GM23338 (cell line): ENCODE results near the gene SRGAP2B. TPM values are rescaled to one million over a fixed set of nuclear protein-coding genes. Genes with fewer than 3 reads are reported as not detected.
"Not testable (repeated sequence)": the region's sequence is repeated elsewhere in the genome, so short reads cannot be mapped to it uniquely, and the experiment has no call there.

ENCODE experiments used
- ATAC-seq: fragments of 200-7000 bp; cut with Tn5 transposase; 3 replicates; pipeline ENCODE4 v1.9.1; 2020
- DNase-seq: peaks from one replicate; pipeline ENCODE4 v3.0.0-alpha.2; 2015; ENCODE audit warnings: low spot score
- H2AFZ ChIP-seq: fragments of 200-600 bp; sonication (generic); 2 replicates; pipeline ENCODE4 v1.8.0; 2016; ENCODE audit warnings: antibody characterized with exemption, mild to moderate bottlenecking, moderate library complexity
- H3F3A ChIP-seq: fragments of 200-600 bp; sonication (generic); replicated peaks from 2 replicates; pipeline ENCODE4 v1.8.0; 2017; ENCODE audit warnings: antibody characterized with exemption, mixed run types, low read depth
- H3K27ac ChIP-seq: fragments of 200-600 bp; sonication (generic); 2 replicates; pipeline ENCODE4 v1.6.1; 2016; ENCODE audit warnings: low read depth
- H3K27me3 ChIP-seq: fragments of 200-600 bp; sonication (generic); 2 replicates; pipeline ENCODE4 v1.8.0; 2016; ENCODE audit warnings: mild to moderate bottlenecking, mixed run types, moderate library complexity; ENCODE audit not compliant: insufficient read depth
- H3K36me3 ChIP-seq: fragments of 200-600 bp; sonication (generic); 2 replicates; pipeline ENCODE4 v1.8.0; 2016; ENCODE audit warnings: mild to moderate bottlenecking; ENCODE audit not compliant: insufficient read depth
- H3K4me1 ChIP-seq: fragments of 200-600 bp; sonication (generic); 2 replicates; pipeline ENCODE4 v1.8.0; 2016; ENCODE audit warnings: mild to moderate bottlenecking, moderate library complexity; ENCODE audit not compliant: insufficient read depth
- H3K4me2 ChIP-seq: fragments of 200-600 bp; sonication (generic); 2 replicates; pipeline ENCODE4 v1.7.1; 2017; ENCODE audit warnings: mixed run types
- H3K4me3 ChIP-seq: fragments of 200-600 bp; sonication (generic); 2 replicates; pipeline ENCODE4 v1.6.1; 2016; ENCODE audit warnings: mixed run types
- H3K79me2 ChIP-seq: fragments of 200-600 bp; sonication (generic); replicated peaks from 2 replicates; pipeline ENCODE4 v1.8.0; 2017; ENCODE audit warnings: mild to moderate bottlenecking; ENCODE audit not compliant: insufficient read depth
- H3K9me2 ChIP-seq: fragments of 200-600 bp; sonication (generic); 2 replicates; pipeline ENCODE4 v1.8.0; 2017; ENCODE audit not compliant: insufficient read depth
- H4K20me1 ChIP-seq: fragments of 200-600 bp; sonication (generic); replicated peaks from 2 replicates; pipeline ENCODE4 v1.8.0; 2017; ENCODE audit warnings: mild to moderate bottlenecking; ENCODE audit not compliant: insufficient read depth
- H3K27ac Mint-ChIP-seq: 2 replicates; pipeline ENCODE4 v1.8.0; 2020; ENCODE audit warnings: inconsistent platforms, mild to moderate bottlenecking, moderate library complexity, mixed read lengths
- H3K27me3 Mint-ChIP-seq: 3 replicates; pipeline ENCODE4 v1.8.0; 2022; ENCODE audit warnings: low read depth, mild to moderate bottlenecking, moderate library complexity, mixed read lengths, inconsistent platforms; ENCODE audit not compliant: insufficient read depth, poor library complexity
- H3K36me3 Mint-ChIP-seq: 3 replicates; pipeline ENCODE4 v1.8.0; 2021; ENCODE audit warnings: low read depth, mild to moderate bottlenecking, inconsistent platforms, moderate library complexity, mixed read lengths
- H3K4me1 Mint-ChIP-seq: 3 replicates; pipeline ENCODE4 v1.8.0; 2020; ENCODE audit warnings: mild to moderate bottlenecking, inconsistent platforms, mixed read lengths
- H3K4me3 Mint-ChIP-seq: 3 replicates; pipeline ENCODE4 v1.8.0; 2021; ENCODE audit warnings: moderate library complexity, mild to moderate bottlenecking, inconsistent platforms, mixed read lengths
- H3K9me3 Mint-ChIP-seq: 3 replicates; pipeline ENCODE4 v1.8.0; 2020; ENCODE audit warnings: moderate library complexity, mild to moderate bottlenecking, inconsistent platforms, mixed read lengths
- polyA plus RNA-seq: library from polyadenylated mRNA; unstranded; fragments of >200 nt; fragmentation: Nextera tagmentation; extraction: Ambion mirVana; gene quantifications from 2 replicates; pipeline ENCODE4 v1.2.1, GENCODE V29; 2016
- total RNA-seq: library from RNA; depleted of rRNA; stranded (reverse); fragments of >200 nt; shearing (Covaris generic); gene quantifications from 2 replicates; pipeline ENCODE4 v1.2.3, GENCODE V29; 2014

The SRGAP2B gene
- total and polyA plus RNA-seq, 2 experiments from 2014 or later, result 17.4 to 28.8 TPM

GRCh38 chr1:144930085-144930777 lies 164.9 kb downstream of the SRGAP2B start:
- H3K27me3 ChIP-seq, H3K36me3 ChIP-seq, H3K79me2 ChIP-seq, H3K4me3 ChIP-seq, H3K9me3 Mint-ChIP-seq, H3K27ac Mint-ChIP-seq, H3K36me3 Mint-ChIP-seq, H3K27ac ChIP-seq, H3K27me3 Mint-ChIP-seq, H4K20me1 ChIP-seq, H2AFZ ChIP-seq, DNase-seq, H3K4me1 ChIP-seq, H3K4me1 Mint-ChIP-seq, H3K4me3 Mint-ChIP-seq, H3K4me2 ChIP-seq, H3F3A ChIP-seq, ATAC-seq, H3K9me2 ChIP-seq: not testable (repeated sequence)

- DNase-seq, H3K27me3 ChIP-seq, H3K36me3 ChIP-seq, H3K9me2 ChIP-seq, H3K9me3 Mint-ChIP-seq, H3K4me3 Mint-ChIP-seq, H3K27ac ChIP-seq, H3K27ac Mint-ChIP-seq, H3K36me3 Mint-ChIP-seq, H3K4me1 ChIP-seq, H4K20me1 ChIP-seq, H2AFZ ChIP-seq, H3K4me3 ChIP-seq, H3F3A ChIP-seq, H3K79me2 ChIP-seq, ATAC-seq, H3K27me3 Mint-ChIP-seq, H3K4me2 ChIP-seq, H3K4me1 Mint-ChIP-seq: not testable (repeated sequence)
Measured at GRCh38 chr1:144927292-144927691, 167.8 kb downstream of the SRGAP2B start.

GRCh38 chr1:144923640-144924039 lies 171.5 kb downstream of the SRGAP2B start:
- not testable (repeated sequence) for DNase-seq, H3K4me1 ChIP-seq, H3K9me3 Mint-ChIP-seq, H3K27me3 ChIP-seq, H3K4me1 Mint-ChIP-seq, H3K36me3 ChIP-seq, H3K27ac ChIP-seq, H3K27me3 Mint-ChIP-seq, H3K9me2 ChIP-seq, H3F3A ChIP-seq, H3K27ac Mint-ChIP-seq, H3K4me3 Mint-ChIP-seq, H3K36me3 Mint-ChIP-seq, H2AFZ ChIP-seq, H3K79me2 ChIP-seq, H3K4me2 ChIP-seq, H3K4me3 ChIP-seq, ATAC-seq, H4K20me1 ChIP-seq

GRCh38 chr1:144922785-144923184 lies 172.3 kb downstream of the SRGAP2B start:
- not testable (repeated sequence) for DNase-seq, H3K4me3 ChIP-seq, H3K4me2 ChIP-seq, H3K9me2 ChIP-seq, H3K4me1 ChIP-seq, H3K36me3 Mint-ChIP-seq, H3F3A ChIP-seq, H3K27ac ChIP-seq, H3K9me3 Mint-ChIP-seq, H3K27me3 Mint-ChIP-seq, H2AFZ ChIP-seq, H3K4me1 Mint-ChIP-seq, H3K27me3 ChIP-seq, H3K36me3 ChIP-seq, H3K4me3 Mint-ChIP-seq, H3K79me2 ChIP-seq, ATAC-seq, H4K20me1 ChIP-seq, H3K27ac Mint-ChIP-seq

- not testable (repeated sequence) for H3K27ac ChIP-seq, H3F3A ChIP-seq, H3K4me3 Mint-ChIP-seq, H3K4me3 ChIP-seq, H3K4me1 Mint-ChIP-seq, DNase-seq, H3K9me3 Mint-ChIP-seq, H2AFZ ChIP-seq, H3K4me1 ChIP-seq, H3K9me2 ChIP-seq, H3K36me3 ChIP-seq, H3K36me3 Mint-ChIP-seq, H3K27ac Mint-ChIP-seq, H3K4me2 ChIP-seq, ATAC-seq, H3K27me3 Mint-ChIP-seq, H3K79me2 ChIP-seq, H4K20me1 ChIP-seq, H3K27me3 ChIP-seq
Measured at GRCh38 chr1:144919106-144919505, 176.0 kb downstream of the SRGAP2B start.

- Mint-ChIP-seq H3K4me3 (peak overlapping the region; percentile 24; the same call in 1 of the 3 replicates), H3K27ac (peak overlapping the region; percentile 74; the same call in 1 of the 2 replicates)
- not testable (repeated sequence) for H2AFZ ChIP-seq, H3K36me3 ChIP-seq, H3K4me2 ChIP-seq, H3K27me3 ChIP-seq, H3K27me3 Mint-ChIP-seq, H4K20me1 ChIP-seq, H3K36me3 Mint-ChIP-seq, H3F3A ChIP-seq, H3K4me1 ChIP-seq, H3K4me1 Mint-ChIP-seq, H3K9me3 Mint-ChIP-seq, H3K4me3 ChIP-seq, DNase-seq, H3K27ac ChIP-seq, H3K9me2 ChIP-seq, H3K79me2 ChIP-seq
- ATAC-seq, result peak; percentile 58
Measured at GRCh38 chr1:144918027-144918603, 177.0 kb downstream of the SRGAP2B start.
